Right lobe of liver (tissue), 6 donors: ENCODE results near the gene CDC16. TPM values are rescaled to one million over a fixed set of nuclear protein-coding genes. Genes with fewer than 3 reads are reported as not detected.

Source experiments
- ATAC-seq, 4 donors: fragments of 200-7000 bp; cut with Tn5 transposase; one replicate each; pipeline ENCODE4 v1.9.1; 2020; ENCODE audit warnings: mild to moderate bottlenecking in 4 of 4, moderate library complexity in 4 of 4
- DNase-seq, 3 donors: peaks; one replicate each; pipeline ENCODE4 v3.0.0-alpha.2; 2020
- H3K27ac ChIP-seq, 3 donors: fragments of 200-600 bp; one replicate each; pipeline ENCODE4 v1.8.0; 2022
- H3K27me3 ChIP-seq, 2 donors: fragments of 200-600 bp; one replicate each; pipeline ENCODE4 v1.8.0; 2022
- H3K36me3 ChIP-seq, 4 donors: fragments of 200-600 bp; sonication (generic) in 1 of 4; one replicate each; pipeline versions ENCODE4 v1.5.1 to v1.8.0; 2017 to 2022; ENCODE audit warnings: control low read depth in 1 of 4
- H3K4me1 ChIP-seq, 4 donors: fragments of 200-600 bp; sonication (generic) in 1 of 4; one replicate each; pipeline versions ENCODE4 v1.5.1 to v1.8.0; 2017 to 2022; ENCODE audit warnings: control low read depth in 1 of 4
- H3K4me3 ChIP-seq, 3 donors: fragments of 200-600 bp; one replicate each; pipeline ENCODE4 v1.8.0; 2022
- H3K9me3 ChIP-seq, 4 donors: fragments of 200-600 bp; sonication (generic) in 1 of 4; one replicate each; pipeline versions ENCODE4 v1.5.1 to v1.8.0; 2017 to 2022; ENCODE audit warnings: control low read depth in 1 of 4
- POLR2A ChIP-seq: fragments of 450-650 bp; IDR thresholded peaks from one replicate; pipeline ENCODE4 v1.6.1; 2017; ENCODE audit warnings: antibody characterized with exemption, mild to moderate bottlenecking
- WGBS: methylation state at CpG from one replicate; pipeline ENCODE4 v1.1.6; 2018; ENCODE audit warnings: low coverage, low lambda C conversion rate; ENCODE audit not compliant: insufficient coverage; ENCODE audit errors: missing lambda C conversion rate; 5-methylcytosine and 5-hydroxymethylcytosine counted together
- intact Hi-C, 2 donors: fragments of 100-400 bp; cut with DNase I; formaldehyde crosslinking; loops; one replicate each; pipeline versions ENCODE4 v1.11.2 to v1.14.1; 2022
- total RNA-seq, 6 experiments: library from RNA; depleted of rRNA in 2 of 6; stranded (reverse); fragments of >200 nt in 2 of 6; fragmentation: NEBNext Ultra II Directional in 3 of 6; extraction: Animal tissue kit (Norgen Biotek cat#: 25700) in 3 of 6; gene quantifications; one replicate each; pipeline versions ENCODE4 v1.1.0 to v1.2.4, GENCODE V29; 2016 to 2023
- TF ChIP-seq, protein P1 (sequence below), 4 donors: fragments of 200-600 bp in 3 of 4; fragments of 450-650 bp in 1 of 4; IDR thresholded peaks; one replicate each; pipeline versions ENCODE4 v1.5.1 to v1.8.0; 2016 to 2022; ENCODE audit warnings: antibody characterized with exemption in 4 of 4, mild to moderate bottlenecking in 2 of 4
- donor health status: DM: no; HTN: yes; CAD: no.
- donor health status: DM: no; HTN: no; CAD: no.
- donor health status: DM: no; HTN: no; CAD: no.
- donor health status: DM: no; HTN: yes; CAD: no.
- donor health status: DM: no; HTN: yes; CAD: no.

Gene CDC16
- total RNA-seq, 6 experiments from 2014 or later = 28.4 to 47.6 (median 35.8) TPM

DNA sequence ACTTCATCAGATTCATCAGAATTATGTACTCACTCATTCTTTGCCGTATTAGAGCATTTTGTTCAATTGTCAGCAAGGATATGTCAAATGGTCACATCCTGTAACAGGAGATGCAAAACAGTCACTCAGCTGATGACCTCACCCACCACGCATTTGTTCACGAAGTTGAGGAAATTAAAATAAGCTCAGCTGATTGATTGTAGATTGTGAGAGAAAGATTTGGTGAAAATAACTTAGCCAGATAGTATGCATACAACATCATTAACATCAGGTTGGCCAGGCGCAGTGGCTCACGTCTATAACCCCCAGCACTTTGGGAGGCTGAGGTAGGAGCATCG lies 22.6 kb upstream of the CDC16 start:
- ATAC-seq = no peak
- intact Hi-C loops = no loop called here
- TF ChIP-seq POLR2A = no peak
- TF ChIP-seq, protein P1, sequence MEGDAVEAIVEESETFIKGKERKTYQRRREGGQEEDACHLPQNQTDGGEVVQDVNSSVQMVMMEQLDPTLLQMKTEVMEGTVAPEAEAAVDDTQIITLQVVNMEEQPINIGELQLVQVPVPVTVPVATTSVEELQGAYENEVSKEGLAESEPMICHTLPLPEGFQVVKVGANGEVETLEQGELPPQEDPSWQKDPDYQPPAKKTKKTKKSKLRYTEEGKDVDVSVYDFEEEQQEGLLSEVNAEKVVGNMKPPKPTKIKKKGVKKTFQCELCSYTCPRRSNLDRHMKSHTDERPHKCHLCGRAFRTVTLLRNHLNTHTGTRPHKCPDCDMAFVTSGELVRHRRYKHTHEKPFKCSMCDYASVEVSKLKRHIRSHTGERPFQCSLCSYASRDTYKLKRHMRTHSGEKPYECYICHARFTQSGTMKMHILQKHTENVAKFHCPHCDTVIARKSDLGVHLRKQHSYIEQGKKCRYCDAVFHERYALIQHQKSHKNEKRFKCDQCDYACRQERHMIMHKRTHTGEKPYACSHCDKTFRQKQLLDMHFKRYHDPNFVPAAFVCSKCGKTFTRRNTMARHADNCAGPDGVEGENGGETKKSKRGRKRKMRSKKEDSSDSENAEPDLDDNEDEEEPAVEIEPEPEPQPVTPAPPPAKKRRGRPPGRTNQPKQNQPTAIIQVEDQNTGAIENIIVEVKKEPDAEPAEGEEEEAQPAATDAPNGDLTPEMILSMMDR (IDR thresholded peaks at IDR 0.05) = no peak
- Histone ChIP-seq H3K4me1 (no peaks in the 10 kb centered on the region), H3K4me3 (no peak overlapping the region), H3K36me3 (no peaks in the 10 kb centered on the region), H3K27me3 (no peaks in the 10 kb centered on the region), H3K9me3 (no peaks in the 10 kb centered on the region), H3K27ac (no peak overlapping the region)
- no peak for DNase-seq
- 59% methylated on average over 6 of the region's 6 CpGs for WGBS

GRCh38 chr13:114213980-114214379 lies 20.7 kb upstream of the CDC16 start:
- TF ChIP-seq, protein P1 (IDR thresholded peaks at IDR 0.05) = no peak
- no peak for TF ChIP-seq POLR2A
- DNase-seq (no peak), ATAC-seq (no peak)
- no peaks in the 10 kb centered on the region for H3K36me3 ChIP-seq
- no peaks in the 10 kb centered on the region for H3K9me3 ChIP-seq
- H3K27me3 ChIP-seq = no peaks in the 10 kb centered on the region
- intact Hi-C loops = no loop called here
- 84% methylated on average over 7 of the region's 7 CpGs for WGBS
- no peak overlapping the region for H3K27ac ChIP-seq
- H3K4me1 ChIP-seq = no peaks in the 10 kb centered on the region
- no peak overlapping the region for H3K4me3 ChIP-seq

GRCh38 chr13:114219392-114219791 lies 15.3 kb upstream of the CDC16 start:
- H3K36me3 ChIP-seq = no peaks in the 10 kb centered on the region
- DNase-seq (no peak), ATAC-seq (no peak)
- no peaks in the 10 kb centered on the region for H3K4me1 ChIP-seq
- H3K27me3 ChIP-seq = no peaks in the 10 kb centered on the region
- WGBS = 40% methylated on average over 3 of the region's 3 CpGs
- no peak overlapping the region for H3K4me3 ChIP-seq
- intact Hi-C loops = no loop called here
- TF ChIP-seq, protein P1 (IDR thresholded peaks at IDR 0.05) = no peak
- no peak for TF ChIP-seq POLR2A
- H3K27ac ChIP-seq = no peak overlapping the region
- H3K9me3 ChIP-seq = no peaks in the 10 kb centered on the region

GRCh38 chr13:114222461-114222968 lies 12.2 kb upstream of the CDC16 start:
- ATAC-seq = peak in 3 of 4 donors; percentile 5 to 42 (median 33)
- H3K27ac ChIP-seq = no peak overlapping the region
- 23% methylated on average over 5 of the region's 9 CpGs for WGBS

More at GRCh38 chr13:114222461-114222968, 12.2 kb upstream of the CDC16 start:
- Histone ChIP-seq H3K4me3 (no peak overlapping the region), H3K36me3 (no peaks in the 10 kb centered on the region), H3K4me1 (peaks cover 0 to 8% (median 2%) of the 10 kb centered on the region in 4 donors), H3K9me3 (no peaks in the 10 kb centered on the region), H3K27me3 (no peaks in the 10 kb centered on the region)
- no peak for DNase-seq
- intact Hi-C loops = loop anchor here in 1 of 2 donors (5.0 kb wide), 1 partner anchor 270 kb away; no protein-coding TSS in a partner anchor
- no peak for TF ChIP-seq POLR2A
- TF ChIP-seq, protein P1 (IDR thresholded peaks at IDR 0.05) = no peak
